Measurements from ENCODE around the gene FBXO40. TPM values are rescaled to one million over a fixed set of nuclear protein-coding genes. Genes with fewer than 3 reads are reported as not detected.

Gene FBXO40
- total and polyA plus RNA-seq, 12 donors: 2.9 to 279 (median 217) TPM

- intact Hi-C loops (cut with DNase I): loop anchor here in 7 of 10 donors (2.0 to 10.0 kb wide), 8 partner anchors 47 to 105 kb away; partner anchors contain the start of genes POLQ (in 3 of the 7), FBXO40 (in 2 of the 7) and ARGFX (in 1 of the 7)
- Histone ChIP-seq H3K4me1 (peaks cover 0 to 37% (median 13%) of the 10 kb centered on the region in 9 donors), H3K27me3 (no peaks in the 10 kb centered on the region), H3K9me3 (peaks cover 0 to 24% (median 4%) of the 10 kb centered on the region in 11 donors), H3K36me3 (peaks cover 0 to 73% (median 3%) of the 10 kb centered on the region in 9 donors), H3K4me3 (no peak overlapping the region), H3K27ac (peak overlapping the region in 6 of 10 donors; percentile 65 to 83 (median 76))
- no peak for ATAC-seq
- no peak for TF ChIP-seq CTCF (IDR thresholded peaks at IDR 0.05)
- no peak for DNase-seq
Measured at GRCh38 chr3:121649645-121650044, 56.5 kb downstream of the FBXO40 start.

- ATAC-seq (no peak), DNase-seq (no peak)
- Histone ChIP-seq H3K27ac (no peak overlapping the region), H3K36me3 (peaks cover 0 to 83% (median 0%) of the 10 kb centered on the region in 9 donors), H3K4me3 (no peak overlapping the region), H3K27me3 (no peaks in the 10 kb centered on the region), H3K4me1 (peaks cover 0 to 46% (median 13%) of the 10 kb centered on the region in 9 donors), H3K9me3 (peaks cover 0 to 24% (median 4%) of the 10 kb centered on the region in 11 donors)
- intact Hi-C loops (cut with DNase I): loop anchor here in 2 of 10 donors (10.0 kb wide), 2 partner anchors 53 to 107 kb away; partner anchors contain the start of gene POLQ (in 1 of the 2)
- no peak for TF ChIP-seq CTCF (IDR thresholded peaks at IDR 0.05)
Measured at GRCh38 chr3:121651684-121652083, 58.5 kb downstream of the FBXO40 start.

GRCh38 chr3:121654493-121655385 is 61.6 kb downstream of the FBXO40 start:
- H3K36me3 ChIP-seq: peaks cover 0 to 94% (median 0%) of the 10 kb centered on the region in 9 donors
- no peak overlapping the region for H3K4me3 ChIP-seq
- intact Hi-C loops (cut with DNase I): loop anchor here in 2 of 10 donors (10.0 kb wide), 2 partner anchors 50 to 110 kb away; partner anchors contain the start of gene POLQ (in 1 of the 2)
- H3K27me3 ChIP-seq: no peaks in the 10 kb centered on the region
- ATAC-seq: no peak
- 81 to 88% methylated on average over 6 of the region's 6 CpGs for WGBS, 2 donors
- H3K9me3 ChIP-seq: peaks cover 0 to 17% (median 4%) of the 10 kb centered on the region in 11 donors
- peaks cover 0 to 54% (median 10%) of the 10 kb centered on the region in 9 donors for H3K4me1 ChIP-seq
- DNase-seq: no peak
- no peak for TF ChIP-seq CTCF (IDR thresholded peaks at IDR 0.05)
- H3K27ac ChIP-seq: peak overlapping the region in 1 of 10 donors; percentile 63

GRCh38 chr3:121658716-121659435 is 65.7 kb downstream of the FBXO40 start:
- no peak for TF ChIP-seq CTCF (IDR thresholded peaks at IDR 0.05)
- ATAC-seq: no peak
- H3K27ac ChIP-seq: peak overlapping the region in 2 of 10 donors; percentile 59 to 93
- 70 to 72% methylated on average over 6 of the region's 6 CpGs for WGBS, 2 donors
- no peaks in the 10 kb centered on the region for H3K9me3 ChIP-seq
- peaks cover 0 to 65% (median 7%) of the 10 kb centered on the region in 9 donors for H3K36me3 ChIP-seq
- no peak for DNase-seq
- intact Hi-C loops (cut with DNase I): loop anchor here in 2 of 10 donors (10.0 kb wide), 2 partner anchors 46 to 114 kb away; partner anchors contain the start of gene POLQ (in 1 of the 2)
- H3K27me3 ChIP-seq: no peaks in the 10 kb centered on the region
- peak overlapping the region in 1 of 10 donors; percentile 56 for H3K4me3 ChIP-seq
- H3K4me1 ChIP-seq: peaks cover 0 to 56% (median 18%) of the 10 kb centered on the region in 9 donors

All from heart right ventricle (tissue), 16 donors.